HepG2 (cell line): ENCODE measurements around the gene NVL. TPM values are rescaled to one million over a fixed set of nuclear protein-coding genes. Genes with fewer than 3 reads are reported as not detected.

Source experiments
- ATAC-seq: fragments of 200-7000 bp; cut with Tn5 transposase; 3 replicates; pipeline ENCODE4 v1.9.1; 2020; ENCODE audit warnings: mild to moderate bottlenecking, moderate library complexity
- BruUV-seq: library from RNA; stranded (reverse); fragments of 400-500 nt; replicated peaks from 2 replicates; lab custom pipeline; 2021; lab: Mats Ljungman, UMichigan
- CTCF ChIA-PET: fragments of 300-600 bp; formaldehyde crosslinking; extraction: SDS; loops from one replicate; lab custom pipeline; 2021; ENCODE audit warnings: low total read pairs, inconsistent platforms, low intra/inter-chr PET ratio; lab: Yijun Ruan, JAX
- POLR2A ChIA-PET: fragments of 350-600 bp; sonication (Branson Sonifier 250); formaldehyde crosslinking; loops from one replicate; lab custom pipeline; 2020; ENCODE audit warnings: antibody characterized with exemption, inconsistent platforms; lab: Yijun Ruan, JAX
- DNase-seq: peaks from one replicate; pipeline ENCODE4 v3.0.0-alpha.2; 2015; ENCODE audit warnings: low spot score
- FAIRE-seq: peaks from 3 replicates; lab custom pipeline; 2011; peaks lifted over from hg19 to GRCh38; lab: Jason Lieb, UNC
- H2AFZ ChIP-seq: one replicate; pipeline ENCODE4 v1.6.1; 2011; ENCODE audit warnings: low read length, inconsistent platforms
- H3K27ac ChIP-seq: fragments of 300-600 bp; 3 replicates; pipeline ENCODE4 v1.8.0; 2011; ENCODE audit warnings: mixed run types, mild to moderate bottlenecking, mixed read lengths, low read length, inconsistent platforms; ENCODE audit not compliant: insufficient read depth; ENCODE audit errors: extremely low read length
- H3K27me3 ChIP-seq, 2 experiments: fragments of 200-600 bp in 1 of 2; 2 replicates in 1 of 2; 3 replicates in 1 of 2; pipeline versions ENCODE4 v1.6.0 to v1.8.0; 2011; ENCODE audit warnings: low read length in 2 of 2, mild to moderate bottlenecking in 2 of 2, moderate library complexity in 2 of 2, inconsistent platforms in 1 of 2; ENCODE audit not compliant: insufficient read depth in 2 of 2, control insufficient read depth in 1 of 2
- H3K36me3 ChIP-seq, 2 experiments: fragments of 200-600 bp in 1 of 2; replicated peaks in 1 of 2; 2 replicates in 1 of 2; 3 replicates in 1 of 2; pipeline versions ENCODE4 v1.5.1 to v1.8.0; 2011; ENCODE audit warnings: low read length in 2 of 2, inconsistent platforms in 1 of 2; ENCODE audit not compliant: insufficient read depth in 2 of 2, control insufficient read depth in 1 of 2
- H3K4me1 ChIP-seq: 2 replicates; pipeline ENCODE4 v1.5.1; 2012; ENCODE audit warnings: low read length, inconsistent platforms; ENCODE audit not compliant: insufficient read depth
- H3K4me2 ChIP-seq: 2 replicates; pipeline ENCODE4 v1.6.0; 2011; ENCODE audit warnings: low read depth, low read length, inconsistent platforms
- H3K4me3 ChIP-seq, 3 experiments: fragments of 200-600 bp in 1 of 3; sonication (generic), shearing (Covaris generic) in 1 of 3; replicated peaks in 1 of 3; 2 replicates each; pipeline ENCODE4 v1.5.1; 2011 to 2016; ENCODE audit warnings: low read length in 3 of 3, inconsistent platforms in 2 of 3, low read depth in 2 of 3, mild to moderate bottlenecking in 2 of 3, control low read depth in 1 of 3, mixed read lengths in 1 of 3; ENCODE audit not compliant: insufficient read depth in 1 of 3
- H3K79me2 ChIP-seq: one replicate; pipeline ENCODE4 v1.6.1; 2011; ENCODE audit warnings: low read length, inconsistent platforms; ENCODE audit not compliant: insufficient read depth
- H3K9ac ChIP-seq: 2 replicates; pipeline ENCODE4 v1.6.0; 2011; ENCODE audit warnings: mild to moderate bottlenecking, low read depth, low read length, inconsistent platforms; ENCODE audit not compliant: insufficient read depth
- H3K9me3 ChIP-seq: 2 replicates; pipeline ENCODE4 v1.5.1; 2012; ENCODE audit warnings: mild to moderate bottlenecking, low read length
- H4K20me1 ChIP-seq: 2 replicates; pipeline ENCODE4 v1.6.0; 2011; ENCODE audit warnings: inconsistent platforms, mild to moderate bottlenecking, low read length, moderate library complexity; ENCODE audit not compliant: insufficient read depth
- CEBPB ChIP-seq: IDR thresholded peaks from 2 replicates; pipeline ENCODE4 v1.6.1; 2011; ENCODE audit warnings: low read depth, low read length, improper control_type of control experiment, borderline replicate concordance
- FOSL2 ChIP-seq: sonication (generic); formaldehyde crosslinking; IDR thresholded peaks from 2 replicates; pipeline ENCODE4 v1.4.0; 2020; ENCODE audit warnings: missing genetic modification reagents
- KLF13 ChIP-seq: sonication (generic); formaldehyde crosslinking; IDR thresholded peaks from 2 replicates; pipeline ENCODE4 v1.4.0; 2020; ENCODE audit warnings: mild to moderate bottlenecking, missing genetic modification reagents
- MED13 ChIP-seq: sonication (generic); formaldehyde crosslinking; IDR thresholded peaks from 2 replicates; pipeline ENCODE4 v1.5.0; 2020; ENCODE audit warnings: missing genetic modification reagents
- ZNF234 ChIP-seq: sonication (generic); formaldehyde crosslinking; conservative IDR thresholded peaks from 2 replicates; pipeline ENCODE4 v1.5.1; 2020; ENCODE audit warnings: mild to moderate bottlenecking, missing genetic modification reagents
- ZNF432 ChIP-seq: sonication (generic); formaldehyde crosslinking; IDR thresholded peaks from 2 replicates; pipeline ENCODE4 v1.5.0; 2020; ENCODE audit warnings: missing genetic modification reagents, mild to moderate bottlenecking, borderline replicate concordance
- ZNF766 ChIP-seq: sonication (generic); formaldehyde crosslinking; IDR thresholded peaks from 2 replicates; pipeline ENCODE4 v1.5.0; 2020; ENCODE audit warnings: missing genetic modification reagents, borderline replicate concordance
- ZSCAN21 ChIP-seq: sonication (generic); formaldehyde crosslinking; IDR thresholded peaks from 2 replicates; pipeline ENCODE4 v1.8.0; 2022; ENCODE audit warnings: mild to moderate bottlenecking, missing genetic modification reagents, moderate library complexity, borderline replicate concordance
- WGBS: methylation state at CpG from one replicate; pipeline ENCODE4 v1.1.6; 2017; ENCODE audit warnings: low lambda C conversion rate; 5-methylcytosine and 5-hydroxymethylcytosine counted together
- in situ Hi-C: cut with HindIII; loops from 2 replicates; pipeline ENCODE4 v1.10.0; 2017; ENCODE audit warnings: low pct_unique_long_range_greater_than_20kb; ENCODE audit not compliant: extremely low pct_ligation_motif_present
- intact Hi-C: fragments of 100-400 bp; cut with micrococcal nuclease; formaldehyde crosslinking; loops from one replicate; pipeline ENCODE4 v1.10.0; 2022; ENCODE audit not compliant: unreplicated experiment
- polyA plus RNA-seq, 8 experiments: library from polyadenylated mRNA; depleted of rRNA in 3 of 8; stranded (reverse) in 7 of 8; unstranded in 1 of 8; fragments of >200 nt; fragmentation: Illumina TruSeq in 4 of 8; extraction: Trizol in 4 of 8; gene quantifications; 2 replicates each; pipeline versions ENCODE4 v1.2.1 to v1.2.3, GENCODE V29; 2011 to 2016; ENCODE audit warnings: low read depth in 4 of 8, missing spikeins in 1 of 8, mixed read lengths in 1 of 8; ENCODE audit not compliant: insufficient read depth in 1 of 8
- total RNA-seq, 5 experiments: library from RNA; depleted of rRNA; stranded (reverse); fragments of >200 nt; fragmentation: Illumina TruSeq; extraction: Trizol; gene quantifications; 2 replicates each; pipeline ENCODE4 v1.2.3, GENCODE V29; 2016; ENCODE audit warnings: low read depth in 1 of 5
- TF ChIP-seq, protein P1 (sequence below): sonication (generic); formaldehyde crosslinking; conservative IDR thresholded peaks from 2 replicates; pipeline ENCODE4 v1.8.0; 2022; ENCODE audit warnings: missing genetic modification reagents
- TF ChIP-seq, protein P2 (sequence below): sonication (generic); formaldehyde crosslinking; IDR thresholded peaks from 2 replicates; pipeline ENCODE4 v1.9.0; 2021; ENCODE audit warnings: missing genetic modification reagents, mild to moderate bottlenecking, borderline replicate concordance
- TF ChIP-seq, protein P3 (sequence below): IDR thresholded peaks from 2 replicates; pipeline ENCODE4 v1.6.1; 2018; ENCODE audit warnings: missing genetic modification reagents, mild to moderate bottlenecking, missing compliant biosample characterization
- TF ChIP-seq, protein P4 (sequence below): sonication (generic); formaldehyde crosslinking; IDR thresholded peaks from 2 replicates; pipeline ENCODE4 v1.4.0; 2020; ENCODE audit warnings: missing genetic modification reagents

NVL gene
- total and polyA plus RNA-seq, 2 of the 13 experiments (the other 11 are each of a cell fraction or from before 2014, with no cell fraction given): 8.3 to 21.0 TPM

DNA sequence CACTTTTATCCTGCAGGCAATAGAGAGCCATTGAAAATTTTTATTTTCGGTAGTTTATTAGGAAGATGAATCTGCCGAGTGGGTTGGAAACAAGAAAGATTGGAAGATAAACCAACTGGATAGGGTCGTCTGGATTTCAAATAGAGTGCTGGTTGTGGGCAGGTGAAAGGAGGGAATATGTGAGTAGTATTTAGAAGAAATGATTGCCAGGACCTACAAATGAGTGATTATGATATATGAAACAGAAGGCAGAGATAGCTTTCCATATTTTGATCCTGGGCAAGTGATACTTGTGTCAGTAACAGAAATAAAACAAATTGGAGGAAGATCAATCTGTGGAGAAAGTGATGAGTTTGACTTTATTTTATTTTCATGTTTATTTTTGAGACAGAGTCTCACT, 29.2 kb upstream of the NVL start:
- CTCF ChIA-PET: no interaction called here
- POLR2A ChIA-PET: no interaction called here
- H4K20me1 ChIP-seq: 0 out of 2 replicates have a peak, but pooled peaks cover 2% of the 10 kb centered on the region
- ATAC-seq (no peak), DNase-seq (no peak), FAIRE-seq (no peak)
- 88% methylated on average over 3 of the region's 3 CpGs for WGBS
- in situ Hi-C loops: no loop called here
- intact Hi-C loops: loop anchor here (5.0 kb wide), 1 partner anchor 98 kb away; no protein-coding TSS in a partner anchor
- H3K36me3 ChIP-seq: peaks cover under 1 to 6% of the 10 kb centered on the region in 2 experiments; a peak in 1 of 5 replicates
- no peak overlapping the region for H2AFZ ChIP-seq
- no peak overlapping the region for H3K4me3 ChIP-seq
- H3K9ac ChIP-seq: no peak overlapping the region
- H3K27me3 ChIP-seq: no peaks in the 10 kb centered on the region; a peak in 1 of 5 replicates
- H3K4me2 ChIP-seq: peak overlapping the region; percentile 88
- H3K9me3 ChIP-seq: no peaks in the 10 kb centered on the region
- H3K27ac ChIP-seq: no peak overlapping the region
- peaks cover 41% of the 10 kb centered on the region for H3K4me1 ChIP-seq
- no TSS peak for BruUV-seq
- peaks cover 35% of the 10 kb centered on the region for H3K79me2 ChIP-seq
- no peak for TF ChIP-seq ZNF234 (CRISPR knock-in tag)

DNA sequence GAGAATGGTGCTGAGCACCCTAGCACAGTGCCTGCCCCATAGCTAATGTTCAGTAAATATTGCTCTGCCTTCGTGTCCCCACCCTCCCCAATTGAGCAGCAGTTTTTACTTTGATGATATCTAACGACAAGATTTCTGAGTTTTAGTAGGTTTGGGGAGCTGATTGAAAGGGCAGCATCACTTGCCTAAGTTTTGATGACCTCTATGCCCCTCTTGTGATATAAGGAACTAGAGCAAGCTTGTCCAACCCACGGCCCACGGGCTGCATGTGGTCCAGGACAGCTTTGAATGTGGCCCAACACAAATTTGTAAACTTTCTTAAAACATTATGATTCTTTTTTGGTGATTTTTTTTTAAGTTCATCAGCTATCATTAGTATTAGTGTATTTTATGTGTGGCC, 28.3 kb upstream of the NVL start:
- DNase-seq (no peak), FAIRE-seq (no peak), ATAC-seq (no peak)
- in situ Hi-C loops: no loop called here
- ChIA-PET CTCF (no interaction called here), POLR2A (interaction anchor here (1.9 kb wide), 1 partner anchor 28 kb away, joined by 5 read pairs; the partner anchor contains the start of gene NVL)
- H3K9me3 ChIP-seq: no peaks in the 10 kb centered on the region
- H4K20me1 ChIP-seq: 0 out of 2 replicates have a peak, but pooled peaks cover 2% of the 10 kb centered on the region
- peaks cover 49% of the 10 kb centered on the region for H3K4me1 ChIP-seq
- no peak overlapping the region for H2AFZ ChIP-seq
- H3K4me3 ChIP-seq: peak overlapping the region; percentile 71 to 95 (median 90)
- no peaks in the 10 kb centered on the region; a peak in 1 of 5 replicates for H3K27me3 ChIP-seq
- H3K9ac ChIP-seq: peak overlapping the region; percentile 72; the same call in 1 of the 2 replicates
- H3K36me3 ChIP-seq: no peaks in the 10 kb centered on the region
- BruUV-seq: no TSS peak
- H3K4me2 ChIP-seq: peak overlapping the region; percentile 88
- H3K79me2 ChIP-seq: peaks cover 32% of the 10 kb centered on the region
- WGBS: 50% methylated on average over 4 of the region's 4 CpGs
- intact Hi-C loops: loop anchor here (5.0 kb wide), 1 partner anchor 99 kb away; no protein-coding TSS in a partner anchor
- no peak overlapping the region for H3K27ac ChIP-seq
- TF ChIP-seq, protein P1, sequence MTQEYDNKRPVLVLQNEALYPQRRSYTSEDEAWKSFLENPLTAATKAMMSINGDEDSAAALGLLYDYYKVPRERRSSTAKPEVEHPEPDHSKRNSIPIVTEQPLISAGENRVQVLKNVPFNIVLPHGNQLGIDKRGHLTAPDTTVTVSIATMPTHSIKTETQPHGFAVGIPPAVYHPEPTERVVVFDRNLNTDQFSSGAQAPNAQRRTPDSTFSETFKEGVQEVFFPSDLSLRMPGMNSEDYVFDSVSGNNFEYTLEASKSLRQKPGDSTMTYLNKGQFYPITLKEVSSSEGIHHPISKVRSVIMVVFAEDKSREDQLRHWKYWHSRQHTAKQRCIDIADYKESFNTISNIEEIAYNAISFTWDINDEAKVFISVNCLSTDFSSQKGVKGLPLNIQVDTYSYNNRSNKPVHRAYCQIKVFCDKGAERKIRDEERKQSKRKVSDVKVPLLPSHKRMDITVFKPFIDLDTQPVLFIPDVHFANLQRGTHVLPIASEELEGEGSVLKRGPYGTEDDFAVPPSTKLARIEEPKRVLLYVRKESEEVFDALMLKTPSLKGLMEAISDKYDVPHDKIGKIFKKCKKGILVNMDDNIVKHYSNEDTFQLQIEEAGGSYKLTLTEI: no peak
- TF ChIP-seq ZNF766 (CRISPR knock-in tag) (no peak), FOSL2 (CRISPR knock-in tag) (no peak), MED13 (no peak), CEBPB (no peak), KLF13 (CRISPR knock-in tag) (no peak), ZSCAN21 (CRISPR knock-in tag) (no peak), ZNF432 (CRISPR knock-in tag) (no peak)
- TF ChIP-seq, protein P2, sequence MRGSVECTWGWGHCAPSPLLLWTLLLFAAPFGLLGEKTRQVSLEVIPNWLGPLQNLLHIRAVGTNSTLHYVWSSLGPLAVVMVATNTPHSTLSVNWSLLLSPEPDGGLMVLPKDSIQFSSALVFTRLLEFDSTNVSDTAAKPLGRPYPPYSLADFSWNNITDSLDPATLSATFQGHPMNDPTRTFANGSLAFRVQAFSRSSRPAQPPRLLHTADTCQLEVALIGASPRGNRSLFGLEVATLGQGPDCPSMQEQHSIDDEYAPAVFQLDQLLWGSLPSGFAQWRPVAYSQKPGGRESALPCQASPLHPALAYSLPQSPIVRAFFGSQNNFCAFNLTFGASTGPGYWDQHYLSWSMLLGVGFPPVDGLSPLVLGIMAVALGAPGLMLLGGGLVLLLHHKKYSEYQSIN (CRISPR knock-in tag): no peak
- TF ChIP-seq, protein P3, sequence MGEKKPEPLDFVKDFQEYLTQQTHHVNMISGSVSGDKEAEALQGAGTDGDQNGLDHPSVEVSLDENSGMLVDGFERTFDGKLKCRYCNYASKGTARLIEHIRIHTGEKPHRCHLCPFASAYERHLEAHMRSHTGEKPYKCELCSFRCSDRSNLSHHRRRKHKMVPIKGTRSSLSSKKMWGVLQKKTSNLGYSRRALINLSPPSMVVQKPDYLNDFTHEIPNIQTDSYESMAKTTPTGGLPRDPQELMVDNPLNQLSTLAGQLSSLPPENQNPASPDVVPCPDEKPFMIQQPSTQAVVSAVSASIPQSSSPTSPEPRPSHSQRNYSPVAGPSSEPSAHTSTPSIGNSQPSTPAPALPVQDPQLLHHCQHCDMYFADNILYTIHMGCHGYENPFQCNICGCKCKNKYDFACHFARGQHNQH: no peak
- TF ChIP-seq, protein P4, sequence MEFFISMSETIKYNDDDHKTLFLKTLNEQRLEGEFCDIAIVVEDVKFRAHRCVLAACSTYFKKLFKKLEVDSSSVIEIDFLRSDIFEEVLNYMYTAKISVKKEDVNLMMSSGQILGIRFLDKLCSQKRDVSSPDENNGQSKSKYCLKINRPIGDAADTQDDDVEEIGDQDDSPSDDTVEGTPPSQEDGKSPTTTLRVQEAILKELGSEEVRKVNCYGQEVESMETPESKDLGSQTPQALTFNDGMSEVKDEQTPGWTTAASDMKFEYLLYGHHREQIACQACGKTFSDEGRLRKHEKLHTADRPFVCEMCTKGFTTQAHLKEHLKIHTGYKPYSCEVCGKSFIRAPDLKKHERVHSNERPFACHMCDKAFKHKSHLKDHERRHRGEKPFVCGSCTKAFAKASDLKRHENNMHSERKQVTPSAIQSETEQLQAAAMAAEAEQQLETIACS: no peak
